PFSK-1 (cell line): ENCODE measurements around the gene CRYGA.

Experiments used
- POLR2AphosphoS5 ChIP-seq: IDR thresholded peaks from 2 replicates; pipeline ENCODE4 v1.6.1; 2012; ENCODE audit warnings: low read depth, mild to moderate bottlenecking, control low read depth, low read length, moderate library complexity
- TF ChIP-seq, protein P1 (sequence below), 2 experiments: IDR thresholded peaks; 2 replicates each; pipeline versions ENCODE4 v1.6.1 to v1.8.0; 2011 to 2012; ENCODE audit warnings: low read depth in 2 of 2, low read length in 2 of 2, control low read depth in 1 of 2, inconsistent platforms in 1 of 2, mild to moderate bottlenecking in 1 of 2, moderate library complexity in 1 of 2; ENCODE audit not compliant: insufficient read depth in 1 of 2

DNA sequence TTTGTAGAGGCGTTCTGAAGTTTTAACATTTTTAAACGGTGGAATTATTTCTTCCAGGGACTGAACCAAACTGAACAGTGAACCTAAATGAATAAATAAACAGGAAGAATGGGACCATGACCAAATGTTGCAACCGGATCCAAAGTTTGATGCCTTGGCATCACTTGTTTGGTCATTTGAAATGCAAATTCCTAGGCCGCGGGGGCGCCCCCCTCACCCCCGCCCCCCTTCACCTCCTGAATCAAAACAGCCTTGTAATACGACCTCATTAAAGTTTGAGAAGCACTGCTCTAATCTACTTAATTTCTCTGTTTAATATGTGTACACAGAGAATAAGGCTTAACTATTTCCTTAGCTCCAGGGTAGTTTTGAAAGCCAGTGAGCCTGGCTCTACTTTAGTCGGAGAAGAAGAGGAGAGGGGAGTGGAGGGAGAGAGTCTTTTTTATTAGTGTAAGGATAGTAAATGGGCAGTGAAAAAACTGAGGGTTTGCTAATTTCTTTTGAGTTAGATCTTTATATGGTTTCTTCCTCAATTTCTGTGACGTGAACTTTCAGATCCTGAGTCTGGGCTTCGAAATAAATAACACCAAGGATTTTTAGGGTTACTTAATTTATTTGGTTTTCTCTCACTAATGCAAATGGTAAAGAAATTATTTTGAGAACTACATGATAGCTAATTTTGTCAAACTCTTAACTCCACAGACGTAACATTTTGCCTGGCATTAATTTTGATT is 20.8 kb upstream of the CRYGA start:
- TF ChIP-seq POLR2AphosphoS5, result no peak
- TF ChIP-seq, protein P1, sequence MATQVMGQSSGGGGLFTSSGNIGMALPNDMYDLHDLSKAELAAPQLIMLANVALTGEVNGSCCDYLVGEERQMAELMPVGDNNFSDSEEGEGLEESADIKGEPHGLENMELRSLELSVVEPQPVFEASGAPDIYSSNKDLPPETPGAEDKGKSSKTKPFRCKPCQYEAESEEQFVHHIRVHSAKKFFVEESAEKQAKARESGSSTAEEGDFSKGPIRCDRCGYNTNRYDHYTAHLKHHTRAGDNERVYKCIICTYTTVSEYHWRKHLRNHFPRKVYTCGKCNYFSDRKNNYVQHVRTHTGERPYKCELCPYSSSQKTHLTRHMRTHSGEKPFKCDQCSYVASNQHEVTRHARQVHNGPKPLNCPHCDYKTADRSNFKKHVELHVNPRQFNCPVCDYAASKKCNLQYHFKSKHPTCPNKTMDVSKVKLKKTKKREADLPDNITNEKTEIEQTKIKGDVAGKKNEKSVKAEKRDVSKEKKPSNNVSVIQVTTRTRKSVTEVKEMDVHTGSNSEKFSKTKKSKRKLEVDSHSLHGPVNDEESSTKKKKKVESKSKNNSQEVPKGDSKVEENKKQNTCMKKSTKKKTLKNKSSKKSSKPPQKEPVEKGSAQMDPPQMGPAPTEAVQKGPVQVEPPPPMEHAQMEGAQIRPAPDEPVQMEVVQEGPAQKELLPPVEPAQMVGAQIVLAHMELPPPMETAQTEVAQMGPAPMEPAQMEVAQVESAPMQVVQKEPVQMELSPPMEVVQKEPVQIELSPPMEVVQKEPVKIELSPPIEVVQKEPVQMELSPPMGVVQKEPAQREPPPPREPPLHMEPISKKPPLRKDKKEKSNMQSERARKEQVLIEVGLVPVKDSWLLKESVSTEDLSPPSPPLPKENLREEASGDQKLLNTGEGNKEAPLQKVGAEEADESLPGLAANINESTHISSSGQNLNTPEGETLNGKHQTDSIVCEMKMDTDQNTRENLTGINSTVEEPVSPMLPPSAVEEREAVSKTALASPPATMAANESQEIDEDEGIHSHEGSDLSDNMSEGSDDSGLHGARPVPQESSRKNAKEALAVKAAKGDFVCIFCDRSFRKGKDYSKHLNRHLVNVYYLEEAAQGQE (IDR thresholded peaks at IDR 0.05; ENCODE audit: insufficient read depth in 1 of 2, low read depth in 2 of 2, low read length in 2 of 2), result no peak
